HEK293T (cell line): ENCODE measurements around the gene ARHGAP25.

ENCODE experiments used
- FOXK2 ChIP-seq: fragments of 450-650 bp; IDR thresholded peaks from 2 replicates; pipeline ENCODE4 v1.6.1; 2016; ENCODE audit warnings: mild to moderate bottlenecking
- SP1 ChIP-seq: fragments of 450-650 bp; IDR thresholded peaks from 2 replicates; pipeline ENCODE4 v1.6.1; 2017

DNA sequence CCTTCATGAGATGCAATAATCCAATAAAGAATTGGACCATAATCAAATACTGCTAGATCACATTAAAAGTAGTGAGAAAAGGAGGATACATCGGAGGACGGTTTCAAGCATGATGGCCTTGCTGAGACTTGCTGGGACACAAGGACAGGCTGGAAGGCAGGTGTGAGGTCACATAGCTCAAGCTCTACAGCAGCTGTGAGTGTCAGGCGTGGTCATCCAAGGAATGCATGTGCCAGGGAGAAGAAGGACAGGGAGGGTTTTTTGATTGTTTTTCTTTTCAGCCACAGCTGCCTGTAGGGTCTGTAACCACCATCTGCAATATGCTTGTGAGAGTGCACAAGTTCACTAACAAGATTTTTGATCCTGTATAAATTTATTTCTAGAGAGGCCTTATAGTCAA, 79.0 kb downstream of the ARHGAP25 start:
- TF ChIP-seq FOXK2 (no peak), SP1 (no peak)
